Tongue (tissue), 2 donors: ENCODE results near the gene PRKCA. TPM values are rescaled to one million over a fixed set of nuclear protein-coding genes. Genes with fewer than 3 reads are reported as not detected.

Source experiments
- DNase-seq: peaks from one replicate; pipeline ENCODE4 v3.0.0-alpha.2; 2015
- total RNA-seq: library from RNA; depleted of rRNA; stranded (reverse); fragments of >200 nt; gene quantifications from one replicate; pipeline ENCODE4 v1.2.3, GENCODE V29; 2014

PRKCA gene
- total RNA-seq, 1 donor from 2014 or later, result 8.0 TPM

DNA sequence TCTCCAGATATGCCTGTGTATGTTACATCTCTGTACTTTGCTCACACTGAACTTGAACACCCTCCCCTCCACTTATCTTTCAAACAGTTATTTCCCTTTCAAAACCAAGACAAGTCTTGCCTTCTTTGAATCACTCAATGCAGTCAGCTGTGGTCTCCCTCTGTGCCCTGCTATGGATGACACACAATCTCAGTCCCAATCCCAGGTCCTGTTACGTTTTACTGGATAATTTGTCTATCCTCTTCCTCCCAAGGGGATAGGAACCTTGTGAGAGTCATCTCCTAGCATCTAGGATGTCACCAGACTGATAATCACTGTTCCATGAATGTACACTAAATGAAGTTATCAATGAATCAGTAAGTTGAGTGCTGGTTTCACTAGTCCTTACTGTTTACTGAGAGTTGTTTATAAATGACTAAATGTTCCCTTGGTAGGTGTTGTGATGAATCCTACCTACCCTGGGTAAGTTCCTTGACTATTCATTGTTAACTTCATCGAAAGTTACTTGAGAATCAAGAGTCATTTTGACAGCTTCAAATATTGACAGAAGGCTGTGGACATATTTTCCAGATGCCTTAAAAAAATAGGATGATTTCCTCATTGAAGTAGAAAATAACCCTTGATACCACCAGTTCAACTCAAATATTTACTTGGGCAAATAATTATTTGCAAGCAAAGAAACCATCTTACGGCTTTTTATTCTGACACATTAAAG, 244.9 kb downstream of the PRKCA start:
- DNase-seq, result no peak

DNA sequence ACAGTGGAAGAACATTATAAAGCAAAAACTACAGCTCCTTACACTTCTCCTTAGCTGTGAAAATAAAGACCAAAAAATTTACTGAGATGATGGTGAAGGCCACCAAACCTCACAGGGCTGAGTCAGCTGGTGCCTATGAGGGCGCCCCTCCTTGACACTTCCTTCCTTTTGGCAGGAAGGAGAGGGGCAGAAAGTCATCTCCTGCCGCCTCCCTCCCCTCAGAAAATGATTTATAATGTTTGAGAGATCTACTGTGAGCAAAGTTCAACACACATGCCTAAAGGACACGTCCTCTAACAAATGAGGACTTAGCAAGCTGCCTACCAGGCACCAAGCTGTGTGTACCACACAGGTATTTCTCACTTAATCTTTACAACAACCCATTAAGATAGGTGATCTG, 245.7 kb downstream of the PRKCA start:
- no peak for DNase-seq

DNA sequence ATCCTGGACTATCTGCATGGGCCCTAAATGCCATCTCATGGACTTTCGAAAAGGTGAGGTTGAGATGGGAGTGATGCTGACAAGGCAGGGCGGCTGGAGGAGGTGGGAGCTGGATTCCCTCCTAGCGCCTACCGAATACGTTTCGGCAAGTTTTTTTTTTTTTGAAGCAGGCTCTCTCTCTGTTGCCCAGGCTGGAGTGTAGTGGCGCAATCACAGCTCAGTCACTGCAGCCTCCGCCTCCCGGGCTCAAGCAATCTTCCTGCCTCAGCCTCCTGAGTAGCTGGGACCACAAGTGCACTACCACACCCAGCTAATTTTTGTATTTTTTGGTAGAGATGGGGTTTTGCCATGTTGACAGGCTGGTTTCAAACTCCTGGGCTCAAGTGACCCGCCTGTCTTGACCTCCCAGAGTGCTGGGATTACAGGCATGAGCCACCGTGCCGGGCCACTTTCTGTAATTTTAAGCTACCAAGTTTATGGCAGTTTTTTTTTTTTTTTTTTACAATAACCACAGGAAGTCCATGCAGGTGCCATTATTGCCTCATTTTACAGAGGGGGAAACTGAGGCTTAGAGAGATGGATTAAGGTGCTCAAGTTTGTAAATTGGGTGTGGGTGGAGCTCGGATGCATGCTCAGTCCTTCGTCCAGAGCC, 246.4 kb downstream of the PRKCA start:
- DNase-seq, result no peak

DNA sequence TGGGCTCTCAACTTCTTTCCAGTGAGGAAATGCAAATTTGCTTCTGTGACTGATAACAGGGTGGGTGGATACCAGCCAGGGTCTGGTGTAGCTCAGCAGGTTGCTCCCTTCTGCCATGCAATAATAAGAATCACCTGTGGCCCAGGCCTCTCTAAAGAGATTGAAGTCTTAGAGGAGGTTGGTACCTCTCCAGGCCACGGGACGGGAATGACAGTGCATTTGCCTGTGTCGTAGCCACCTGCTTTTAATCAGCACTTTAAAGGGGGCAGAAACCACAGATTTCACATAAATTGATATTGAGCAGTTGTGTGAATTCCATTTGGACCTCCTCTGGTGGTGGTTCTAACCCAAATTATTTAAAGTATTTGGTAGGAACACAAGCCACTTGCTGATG, 246.9 kb downstream of the PRKCA start:
- no peak for DNase-seq

DNA sequence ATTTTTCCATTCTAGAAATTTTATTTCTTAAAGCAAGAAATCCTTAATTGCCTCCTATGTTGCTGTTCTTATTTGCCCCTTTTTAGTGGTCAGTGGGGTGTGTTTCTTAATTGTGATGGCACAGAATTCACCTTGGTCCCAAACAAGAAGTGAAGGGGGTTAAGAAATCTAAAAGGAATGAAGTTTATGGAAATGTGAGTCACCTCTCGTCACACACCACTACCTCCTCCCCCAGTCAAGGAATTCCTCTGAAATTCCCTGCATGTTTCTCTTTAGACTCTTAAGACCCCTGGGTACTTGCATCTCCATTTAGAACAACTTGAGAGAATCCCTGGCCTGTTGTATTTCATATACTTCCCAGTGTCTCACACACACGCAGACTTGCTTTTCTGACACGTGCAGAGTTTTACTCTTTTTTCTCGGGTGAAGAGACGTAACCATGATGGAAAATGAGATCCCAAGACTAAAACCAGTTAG, 247.4 kb downstream of the PRKCA start:
- no peak for DNase-seq

DNA sequence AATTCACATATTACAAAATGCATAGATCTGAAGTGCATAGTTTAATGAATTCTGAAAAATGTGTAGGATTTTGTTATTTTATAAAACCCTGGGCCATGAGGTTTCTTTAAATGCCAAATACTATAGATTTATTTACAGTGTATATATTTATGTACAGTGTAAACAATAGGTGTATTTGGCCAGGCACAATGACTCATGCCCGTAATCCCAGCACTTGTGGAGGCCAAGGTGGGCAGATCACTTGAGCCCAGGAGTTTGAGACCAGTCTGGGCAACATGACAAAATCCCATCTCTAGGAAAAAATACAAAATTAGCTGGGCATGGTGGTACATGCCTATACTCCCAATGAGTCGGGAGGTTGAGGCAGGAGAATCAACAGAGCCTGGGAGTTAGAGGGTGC, 249.4 kb downstream of the PRKCA start:
- DNase-seq, result no peak

DNA sequence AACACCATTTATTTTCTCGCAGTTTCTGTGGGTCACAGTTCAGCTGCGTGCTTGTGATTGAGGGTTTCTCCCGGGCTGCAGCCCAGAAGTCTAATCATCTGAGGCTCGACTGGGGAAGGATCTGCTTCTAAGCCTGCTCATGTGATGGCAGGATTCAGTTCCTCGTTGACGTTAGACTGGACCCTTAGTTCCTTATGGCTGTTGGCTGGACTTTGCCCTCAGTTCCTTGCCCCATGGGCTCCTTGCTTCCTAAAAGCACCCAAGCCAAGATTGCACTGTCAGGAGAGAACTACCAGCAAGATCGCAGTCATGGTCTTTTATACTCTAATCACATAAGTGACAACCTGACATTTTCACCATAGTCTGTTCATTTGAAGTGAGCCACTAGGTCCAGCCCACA, 250.0 kb downstream of the PRKCA start:
- DNase-seq, result no peak

DNA sequence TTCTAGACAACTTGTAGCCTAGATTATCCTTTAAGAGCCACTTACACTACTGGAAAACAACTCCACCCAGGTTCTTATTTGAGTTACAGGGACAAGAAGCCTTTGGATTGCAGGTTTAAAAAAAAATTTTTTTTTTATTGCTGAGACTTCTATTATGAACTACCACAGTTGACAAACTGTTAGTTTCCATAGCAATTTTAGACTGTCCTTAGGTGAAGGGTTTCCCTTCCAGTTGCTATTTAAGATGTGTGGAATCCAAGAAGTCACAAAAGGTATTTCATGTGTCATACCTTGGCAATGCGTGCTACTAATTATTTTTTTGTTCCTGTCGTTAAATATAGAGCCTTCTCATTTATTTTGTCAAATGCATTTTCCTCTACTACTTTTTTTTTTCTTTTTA, 253.2 kb downstream of the PRKCA start:
- no peak for DNase-seq

DNA sequence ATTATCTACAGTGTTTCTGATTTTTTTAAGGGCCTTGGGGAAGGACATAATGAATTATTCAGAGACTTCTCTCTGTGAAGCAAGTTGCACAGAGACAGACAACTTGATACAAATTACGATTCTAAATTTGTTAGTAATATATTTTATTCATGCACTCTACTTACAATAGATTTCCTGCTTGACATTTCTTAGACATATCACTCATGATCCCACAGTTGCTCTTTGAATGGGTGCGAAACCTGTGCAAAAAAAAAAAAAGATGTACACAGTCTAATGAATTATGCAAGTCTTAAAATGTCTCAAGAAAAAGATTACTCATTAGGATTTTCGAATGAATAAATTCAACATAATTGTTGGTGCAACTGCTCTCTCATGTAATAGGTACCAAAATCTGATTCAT, 254.8 kb downstream of the PRKCA start:
- DNase-seq, result no peak

DNA sequence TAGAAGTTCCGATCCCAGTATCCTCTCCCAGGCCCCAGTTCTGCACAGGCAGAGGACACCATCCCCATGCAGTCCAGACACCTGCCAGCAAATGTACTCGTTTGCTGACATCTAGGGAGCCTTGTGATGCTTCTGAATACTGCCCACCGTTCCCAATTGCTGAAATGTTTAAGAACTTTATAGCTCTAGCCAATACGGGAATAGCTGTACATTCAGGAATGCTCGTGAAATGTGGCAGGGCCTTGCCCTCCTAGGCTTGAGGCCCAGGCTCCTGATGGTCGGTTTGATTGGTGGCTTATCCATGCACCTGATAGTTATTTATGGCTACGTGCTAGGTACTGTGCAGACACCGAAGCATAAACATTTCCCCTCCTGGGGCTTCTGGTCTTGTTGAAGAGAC, 255.5 kb downstream of the PRKCA start:
- no peak for DNase-seq

DNA sequence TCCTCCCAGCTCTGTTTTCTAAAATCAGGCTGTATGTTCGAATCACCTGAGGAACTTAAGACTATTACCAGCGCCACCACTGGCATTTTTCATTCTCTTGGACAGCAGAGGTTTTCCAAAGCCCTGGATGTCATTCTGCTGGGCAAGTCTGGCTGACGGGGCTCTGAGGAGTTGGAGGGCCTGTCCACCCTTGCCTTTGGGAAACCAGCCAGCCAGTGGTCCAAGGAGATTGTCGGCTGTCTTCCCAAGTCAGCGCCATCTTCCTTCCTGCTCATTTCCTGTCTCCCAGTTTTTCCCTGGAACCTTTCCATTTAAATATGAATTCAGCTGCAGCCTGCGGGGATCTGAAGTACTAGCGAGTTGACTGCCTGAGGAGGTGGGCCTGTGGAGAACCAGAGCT, 258.3 kb downstream of the PRKCA start:
- no peak for DNase-seq

DNA sequence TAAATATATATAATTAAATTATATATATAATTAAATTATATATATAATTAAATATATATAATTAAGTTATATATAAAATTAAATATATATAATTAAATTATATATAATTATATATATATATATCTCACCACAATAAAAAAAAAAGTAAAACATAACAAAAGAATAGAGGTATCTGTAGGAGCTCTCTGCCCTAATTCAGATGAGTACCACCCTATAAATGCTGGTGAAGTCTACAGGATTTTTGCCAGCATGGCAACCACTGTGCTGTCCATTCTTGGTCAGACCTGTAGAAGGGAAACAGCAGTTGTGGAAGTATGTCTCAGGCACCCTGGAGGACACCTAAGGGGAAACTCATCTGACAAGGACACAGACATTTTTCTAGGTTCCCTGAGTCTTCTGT, 259.7 kb downstream of the PRKCA start:
- DNase-seq, result no peak

DNA sequence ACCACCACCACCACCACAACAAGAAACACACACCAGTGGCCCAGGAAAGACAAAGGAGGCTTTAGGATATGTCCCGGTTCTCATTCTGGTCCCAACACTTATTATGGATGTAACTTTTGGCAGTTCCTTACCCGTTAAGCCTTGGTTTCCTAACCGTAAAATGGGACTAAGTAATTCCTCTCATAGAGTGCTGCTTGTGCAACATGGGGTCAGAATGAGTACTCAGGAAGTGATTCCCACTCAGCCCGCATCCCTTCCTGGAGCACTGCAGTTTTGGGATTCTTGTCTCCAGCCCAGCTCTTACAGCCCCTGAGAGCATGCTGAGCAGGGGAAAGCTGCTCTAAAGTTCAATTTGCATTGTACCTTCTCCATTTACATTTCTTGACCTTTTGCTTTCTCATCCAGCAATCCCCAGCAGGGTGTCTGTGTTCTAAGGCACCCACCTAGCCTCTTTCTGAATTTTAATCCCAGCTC, 262.6 kb downstream of the PRKCA start:
- DNase-seq, result no peak

DNA sequence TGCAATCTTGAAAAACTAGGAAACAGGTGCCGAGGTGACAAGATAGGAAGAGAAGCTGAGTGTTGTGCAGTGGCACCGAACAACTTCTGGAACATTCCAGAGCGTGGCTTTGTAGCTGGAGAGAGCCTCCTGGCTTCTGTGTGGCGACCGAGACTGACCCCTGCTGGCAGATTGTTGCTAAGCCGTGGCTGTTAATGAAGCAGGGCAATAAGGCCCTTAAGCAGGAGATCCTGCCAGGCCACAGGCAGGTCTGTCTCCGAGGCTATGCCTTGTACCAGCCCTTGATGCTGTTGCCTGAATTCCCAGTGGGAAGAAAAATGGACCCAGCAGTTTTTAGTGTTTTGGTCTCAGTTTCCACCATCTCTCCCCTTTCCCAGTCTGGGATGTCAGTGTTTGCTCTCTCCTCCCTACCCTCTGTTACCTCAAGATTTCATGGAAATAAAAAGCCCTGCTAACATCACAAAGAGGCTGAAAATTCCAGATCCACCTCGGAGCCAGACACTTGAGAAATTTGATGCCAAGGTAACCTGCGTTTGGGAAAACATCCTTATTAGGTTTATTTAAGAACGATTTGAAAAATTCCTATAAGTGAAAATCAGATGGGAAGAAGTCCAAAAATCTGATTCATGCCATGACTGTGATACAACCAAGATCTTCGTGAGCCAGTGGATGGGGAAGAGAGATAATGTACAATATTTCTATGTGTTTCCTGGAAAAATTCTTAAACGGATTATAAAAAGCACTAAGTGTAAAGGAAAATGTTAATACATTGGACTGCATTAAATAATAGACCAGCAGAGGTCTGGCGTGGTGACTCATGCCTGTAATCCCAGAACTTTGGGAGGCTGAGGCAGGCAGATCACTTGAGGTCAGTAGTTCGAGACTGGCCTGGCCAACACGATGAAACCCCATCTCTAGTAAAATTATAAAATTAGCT, 265.1 kb downstream of the PRKCA start:
- peak; percentile 83 for DNase-seq

DNA sequence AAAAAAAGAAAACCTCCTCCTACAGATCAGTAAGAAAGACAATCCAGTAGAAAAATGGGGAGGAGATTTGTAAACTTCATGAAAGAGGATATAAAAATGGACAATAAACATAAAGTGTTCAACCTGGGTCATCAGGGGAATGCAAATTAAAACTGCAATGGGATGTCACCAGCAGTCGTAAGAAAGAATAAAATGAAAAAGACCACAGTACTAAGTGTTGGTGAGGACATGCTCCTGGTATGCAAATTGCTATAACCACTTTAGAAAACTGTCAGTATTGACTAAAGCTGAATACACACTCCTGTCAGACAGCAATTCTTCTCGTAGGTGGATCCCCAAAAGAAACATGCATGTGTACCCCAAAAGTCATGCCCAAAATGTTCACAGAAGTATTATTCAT, 267.2 kb downstream of the PRKCA start:
- no peak for DNase-seq

DNA sequence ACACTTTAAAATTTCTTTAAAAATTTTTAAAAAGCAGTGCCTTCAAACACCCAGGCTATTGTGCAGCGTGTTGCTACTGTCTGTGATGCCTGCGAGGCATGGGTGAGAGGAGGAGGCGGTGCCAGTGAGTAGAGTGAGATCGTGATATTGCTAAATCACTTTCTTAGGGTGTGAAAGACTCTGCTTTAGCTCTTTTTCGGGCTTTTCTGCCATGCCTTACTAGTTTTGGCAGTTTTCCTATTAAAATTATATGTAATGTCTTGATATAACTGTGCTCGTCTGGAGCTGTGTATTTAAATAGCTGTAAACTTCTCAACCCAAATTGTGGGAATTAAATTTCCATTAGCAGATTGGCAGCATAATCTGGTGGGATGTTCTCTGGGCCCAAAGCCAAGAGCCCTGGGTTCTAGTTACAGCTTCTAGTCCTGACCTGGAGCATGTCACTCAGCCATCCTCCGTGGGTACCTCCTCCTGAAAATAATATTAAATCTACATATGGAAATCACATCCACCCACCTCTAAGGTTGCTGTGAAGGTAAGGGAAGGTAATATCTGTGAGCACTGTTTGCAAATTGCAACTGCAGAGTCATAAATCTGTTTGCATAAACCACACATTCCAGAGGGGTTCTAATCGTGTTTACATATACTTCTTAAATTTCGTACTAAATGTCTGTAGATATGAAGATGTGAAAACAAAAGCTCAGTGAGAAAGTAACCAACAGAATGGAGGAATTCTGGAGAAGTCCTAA, 268.2 kb downstream of the PRKCA start:
- DNase-seq, result no peak

DNA sequence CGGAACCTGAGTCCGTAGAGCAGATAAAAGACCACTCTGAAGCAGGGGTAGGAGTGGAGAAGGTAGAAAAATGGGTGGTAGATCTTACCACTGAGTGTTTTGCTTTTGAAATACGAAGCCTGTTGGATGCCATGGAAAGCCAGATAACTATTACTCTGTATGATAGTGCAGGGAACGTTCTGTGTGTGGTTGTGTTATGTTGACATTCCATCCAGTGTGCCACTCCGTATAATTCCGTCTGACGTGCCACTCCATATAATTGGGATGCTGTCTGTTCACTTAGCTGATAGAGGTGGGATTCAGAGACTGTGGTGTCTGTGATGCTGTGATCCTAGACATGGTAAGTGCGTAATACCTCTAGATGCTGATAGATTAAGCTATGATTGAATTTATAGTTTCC, 269.3 kb downstream of the PRKCA start:
- DNase-seq, result no peak

DNA sequence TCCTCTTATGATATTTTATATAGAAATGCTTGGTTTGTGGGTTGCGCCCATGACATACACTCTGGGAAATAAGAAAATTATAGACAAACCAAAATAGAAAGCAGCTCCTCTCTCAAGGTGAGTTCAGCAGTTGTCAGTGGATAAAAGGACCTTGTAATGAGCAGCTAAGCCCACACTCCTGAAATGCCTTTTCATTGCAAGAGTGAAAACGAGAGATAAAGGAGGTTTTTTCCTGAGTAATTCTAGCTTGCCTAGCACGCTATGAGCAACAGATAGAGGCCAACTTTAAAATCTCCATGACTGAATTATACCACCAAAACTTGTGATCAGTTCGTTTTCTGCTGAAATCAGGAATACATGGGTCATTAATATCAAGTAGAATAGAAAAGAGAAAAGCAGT, 270.7 kb downstream of the PRKCA start:
- no peak for DNase-seq

DNA sequence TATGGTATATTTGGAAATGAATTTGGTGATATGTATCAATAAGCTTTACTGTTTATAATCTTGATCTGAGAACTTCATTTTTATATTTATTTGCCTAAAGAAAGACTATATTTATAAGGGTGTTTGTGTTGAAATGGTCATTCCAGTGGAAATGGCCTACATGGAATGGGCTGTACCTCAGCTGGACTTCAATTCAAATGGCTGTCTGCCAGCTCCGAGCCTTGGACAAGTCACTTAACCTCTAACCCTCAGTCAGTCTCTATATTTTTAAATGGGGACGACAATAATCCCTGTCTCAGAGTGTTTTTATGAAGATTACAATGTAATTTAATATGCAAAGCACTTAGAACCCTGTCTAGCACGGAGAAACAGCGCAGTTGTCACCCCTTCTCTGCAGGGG, 271.7 kb downstream of the PRKCA start:
- DNase-seq, result no peak

DNA sequence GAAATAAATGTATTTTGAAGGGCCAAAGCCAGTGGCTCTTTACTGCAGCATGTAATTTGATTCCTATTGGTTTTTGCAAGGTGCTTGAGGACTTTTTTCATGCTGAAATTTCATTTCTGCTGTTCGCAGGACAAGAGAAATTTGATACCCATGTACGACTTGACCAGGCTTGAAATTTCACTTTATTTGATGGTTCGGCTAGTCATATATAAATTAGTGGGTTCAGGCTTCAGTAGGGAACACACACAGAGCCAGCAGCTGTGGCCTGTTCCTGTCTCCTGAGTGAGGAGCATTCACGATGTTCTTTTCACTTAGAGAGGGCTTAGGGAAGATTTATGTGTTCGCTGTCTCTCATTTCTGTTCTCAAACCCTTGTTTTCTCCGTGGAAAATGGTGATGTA, 274.1 kb downstream of the PRKCA start:
- peak; percentile 18 for DNase-seq

DNA sequence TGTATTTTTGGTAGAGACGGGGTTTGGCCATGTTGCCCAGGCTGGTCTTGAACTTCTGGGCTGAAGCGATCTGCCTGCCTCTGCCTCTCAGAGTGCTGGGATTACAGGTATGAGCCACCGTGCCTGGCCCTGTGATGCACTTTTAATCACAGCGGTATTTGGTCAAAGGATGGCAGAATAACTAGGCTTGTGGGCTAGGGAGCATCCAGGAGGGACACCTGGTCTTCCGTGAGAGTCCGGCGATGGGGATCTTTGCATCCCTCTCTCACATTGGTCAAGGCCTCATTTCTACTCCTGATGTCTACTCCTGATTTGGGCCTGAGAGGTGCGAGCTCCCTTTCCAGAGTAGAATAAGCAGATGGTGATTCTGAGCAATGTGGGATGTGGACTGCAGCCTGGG, 274.6 kb downstream of the PRKCA start:
- no peak for DNase-seq

DNA sequence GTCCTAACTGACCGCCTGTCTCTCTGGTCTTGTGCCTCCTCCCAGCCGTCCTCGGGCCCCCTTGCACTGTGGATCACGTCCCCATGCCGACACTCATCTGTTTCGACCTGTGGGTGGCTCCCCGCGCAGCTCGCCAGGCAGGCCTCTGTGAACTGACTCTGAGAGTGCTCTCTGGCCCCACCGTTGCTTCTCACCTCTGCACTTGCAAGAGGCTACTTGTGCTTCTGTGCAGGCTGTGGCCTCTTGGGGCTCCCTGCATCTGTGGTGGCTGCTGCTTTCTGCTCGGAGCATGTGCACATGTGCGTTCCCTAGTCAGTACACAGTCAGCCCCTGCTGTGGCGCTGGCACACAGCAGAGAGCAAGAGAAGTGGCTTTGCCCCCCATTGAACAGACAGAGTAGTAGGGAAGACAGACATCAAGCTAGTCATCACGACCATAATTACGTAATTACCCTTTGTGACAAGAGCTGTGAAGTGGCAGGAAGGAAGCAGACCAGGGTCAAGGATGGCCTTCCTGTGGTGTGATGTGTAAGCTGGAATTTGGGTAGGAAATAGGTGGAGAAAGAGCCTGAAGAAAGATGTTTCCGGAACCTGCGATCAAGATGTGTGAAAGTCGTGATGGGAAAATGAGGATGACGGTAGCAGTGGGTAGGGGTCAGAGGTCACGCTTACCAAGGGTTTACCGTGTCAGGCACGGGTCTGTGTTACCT, 276.5 kb downstream of the PRKCA start:
- DNase-seq, result no peak
